DMS153 treated with DMSO at 0.1 percent for 48 hours (cell line): ENCODE measurements around the gene LHFPL4.
"Not testable (repeated sequence)": the region's sequence is repeated elsewhere in the genome, so short reads cannot be mapped to it uniquely, and the experiment has no call there.

ENCODE experiments used
- DNase-seq: peaks from one replicate; lab custom pipeline; 2025; ENCODE audit not compliant: unreplicated experiment; lab: John Stamatoyannopoulos, UW

The LHFPL4 gene

GRCh38 chr3:9542182-9542581 is 11.4 kb downstream of the LHFPL4 start:
- DNase-seq = no peak

GRCh38 chr3:9536212-9536611 is 17.4 kb downstream of the LHFPL4 start:
- no peak for DNase-seq

DNA sequence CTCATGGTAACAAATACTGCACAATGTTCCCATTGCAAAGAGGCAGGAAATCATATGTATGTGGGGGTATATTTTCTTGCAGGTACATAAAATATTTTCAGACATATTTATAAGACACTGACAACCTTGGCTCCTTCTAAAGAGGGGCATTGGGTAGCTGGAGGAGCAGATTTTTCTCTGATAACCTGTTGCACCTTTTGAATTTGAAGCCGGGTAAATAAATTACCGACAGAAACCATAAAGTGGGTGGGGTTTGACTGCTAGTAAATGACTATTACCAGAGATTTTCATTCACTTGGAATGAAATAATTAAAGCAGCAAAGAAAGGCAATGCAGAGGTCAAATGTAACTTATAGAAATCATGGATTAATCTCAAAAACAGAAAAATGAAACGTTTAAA is 19.2 kb downstream of the LHFPL4 start:
- no peak for DNase-seq

- DNase-seq = no peak
Measured at GRCh38 chr3:9525078-9525477, 28.5 kb downstream of the LHFPL4 start.

DNA sequence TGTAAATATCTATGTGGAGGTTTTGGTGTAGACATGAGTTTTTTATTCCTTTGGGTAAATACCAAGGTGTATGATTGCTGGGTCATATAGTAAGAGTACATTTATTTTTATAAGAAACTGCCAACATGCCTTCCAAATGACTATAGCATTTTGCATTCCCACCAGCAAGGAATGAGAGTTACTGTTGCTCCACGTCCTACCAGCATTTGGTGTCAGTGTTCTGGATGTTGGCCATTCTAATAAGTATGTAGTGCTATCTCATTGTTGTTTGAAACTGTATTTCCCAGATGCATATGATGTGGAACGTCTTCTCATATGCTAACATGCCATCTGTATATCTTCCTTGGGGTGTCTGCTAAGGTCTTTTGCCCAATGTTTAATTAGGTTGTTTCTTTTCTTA is 38.7 kb downstream of the LHFPL4 start:
- no peak for DNase-seq

GRCh38 chr3:9514306-9514705 is 39.3 kb downstream of the LHFPL4 start:
- no peak for DNase-seq

DNA sequence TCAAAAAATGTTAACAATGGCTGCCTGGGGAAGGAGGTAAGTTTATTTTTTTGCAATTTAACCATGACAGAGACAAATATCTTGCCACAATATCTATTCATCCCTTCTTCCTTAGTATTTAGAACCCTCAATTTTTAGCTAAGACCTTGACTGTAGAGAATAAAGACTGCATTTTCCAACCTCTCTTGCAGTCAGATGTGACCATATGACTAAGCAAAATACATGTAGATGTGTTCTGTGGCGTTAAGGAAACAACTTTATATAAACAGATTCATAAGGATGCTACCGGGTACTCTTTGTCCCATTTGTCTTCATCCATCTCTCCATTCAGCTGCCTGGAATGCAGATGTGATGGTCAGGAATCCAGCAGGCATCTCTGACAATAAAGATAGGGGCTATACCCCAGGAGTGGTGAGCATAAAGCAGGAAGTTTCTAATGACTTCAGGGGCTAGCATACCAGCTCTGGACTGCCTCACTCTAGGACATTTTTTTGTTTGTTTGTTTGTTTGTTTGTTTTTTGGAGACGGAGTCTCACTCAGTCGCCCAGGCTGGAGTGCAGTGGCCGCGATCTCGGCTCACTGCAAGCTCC is 41.1 kb downstream of the LHFPL4 start:
- DNase-seq = no peak

- no peak for DNase-seq
Measured at GRCh38 chr3:9508781-9509180, 44.8 kb downstream of the LHFPL4 start.

GRCh38 chr3:9507586-9508578 is 45.7 kb downstream of the LHFPL4 start:
- DNase-seq = no peak

DNA sequence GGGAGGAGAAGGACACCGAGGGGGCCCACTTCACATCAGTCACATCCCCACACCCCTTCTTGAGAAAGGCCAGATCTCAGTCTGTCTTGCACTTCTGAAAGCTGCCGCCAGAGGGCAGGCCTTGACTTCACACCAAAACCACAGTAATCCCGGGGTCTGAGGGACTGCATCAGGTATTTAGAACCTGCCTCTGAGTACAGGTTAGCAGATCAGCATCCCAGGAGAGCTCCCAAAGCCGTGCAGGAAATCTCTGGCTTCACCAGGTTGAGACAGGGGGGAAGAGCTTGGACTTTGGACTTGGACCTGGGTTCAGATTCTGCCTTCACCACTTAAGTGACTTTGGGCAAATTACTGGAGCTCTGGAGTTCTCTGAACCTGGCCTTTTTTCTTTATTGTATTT is 50.3 kb downstream of the LHFPL4 start:
- DNase-seq = no peak

DNA sequence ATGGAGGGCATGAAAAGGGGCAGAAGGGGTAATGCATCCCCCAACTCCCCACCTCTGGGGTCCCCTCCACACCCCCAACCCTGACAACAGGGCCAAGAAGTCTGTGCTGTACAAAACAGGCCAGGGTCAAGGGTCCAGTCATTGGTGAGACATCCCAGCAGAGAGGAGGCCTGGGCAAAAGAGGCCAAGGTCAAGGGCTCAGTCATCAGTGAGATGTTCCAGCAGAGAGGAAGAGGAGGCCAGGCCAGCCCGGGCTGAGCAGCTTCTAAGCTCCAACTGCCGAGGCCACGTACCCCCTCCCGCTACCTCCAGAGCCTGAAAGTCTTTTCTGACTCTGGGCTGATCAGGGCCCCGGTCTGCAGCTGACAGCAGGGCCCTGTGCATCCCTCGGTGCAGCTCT is 52.4 kb downstream of the LHFPL4 start:
- DNase-seq = no peak

GRCh38 chr3:9500108-9501050 is 53.2 kb downstream of the LHFPL4 start:
- DNase-seq = no peak

GRCh38 chr3:9499455-9500107 is 54.0 kb downstream of the LHFPL4 start:
- DNase-seq = no peak

- DNase-seq = no peak
Measured at GRCh38 chr3:9498781-9499180, 54.8 kb downstream of the LHFPL4 start.

DNA sequence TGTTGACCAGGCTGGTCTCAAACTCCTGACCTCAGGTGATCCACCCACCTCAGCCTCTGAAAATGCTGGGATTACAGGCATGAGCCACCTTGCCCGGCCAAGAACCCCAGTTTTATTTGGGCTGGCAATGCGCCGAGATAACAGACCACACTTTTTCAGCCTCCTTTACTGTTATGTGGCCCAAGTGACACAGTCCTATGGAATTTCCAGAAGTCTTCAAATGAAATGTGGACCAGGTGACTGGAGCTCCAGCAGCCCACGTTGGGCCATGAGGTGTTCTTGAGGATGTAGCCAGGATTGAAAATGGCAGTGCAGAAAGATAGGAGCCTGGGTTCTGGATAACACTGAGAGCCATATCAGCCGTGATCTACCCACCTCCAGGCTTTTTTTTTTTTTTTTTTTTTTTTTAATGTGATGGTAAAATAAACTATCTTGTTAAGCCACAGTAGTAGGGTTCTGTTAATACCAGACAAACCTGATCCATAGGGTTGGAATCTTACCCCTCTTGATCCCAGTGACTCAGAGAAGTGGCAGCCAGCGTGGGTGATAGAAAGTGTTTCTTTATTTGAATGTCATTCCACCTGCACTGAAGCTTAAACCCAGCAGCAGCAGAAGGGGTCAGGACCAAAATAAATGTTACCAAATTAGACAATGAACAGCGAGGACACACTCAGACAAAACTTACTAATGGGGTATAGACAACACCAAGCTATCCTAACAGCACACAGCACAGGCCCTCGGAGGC is 55.6 kb downstream of the LHFPL4 start:
- no peak for DNase-seq

DNA sequence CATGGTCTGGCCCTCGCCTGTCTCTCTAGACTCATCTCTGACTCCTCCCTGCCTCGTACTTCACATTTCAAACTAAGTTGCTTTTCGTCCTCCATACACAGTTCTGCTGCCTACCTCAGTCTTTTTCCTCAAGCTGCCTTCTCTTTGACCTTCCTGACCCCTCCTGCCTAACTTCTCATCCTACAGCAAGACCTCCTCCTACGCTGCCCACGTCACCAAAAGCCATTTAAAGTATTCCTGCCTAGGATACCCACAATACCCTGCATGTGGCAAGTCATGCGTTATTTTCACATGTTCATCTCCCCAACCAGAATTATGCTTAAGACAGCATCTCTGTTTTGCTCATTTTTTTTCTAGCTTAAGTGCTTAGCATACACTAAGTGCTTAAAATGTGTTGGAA is 56.7 kb downstream of the LHFPL4 start:
- DNase-seq = no peak

- DNase-seq = not testable (repeated sequence)
Measured at GRCh38 chr3:9494036-9494435, 59.6 kb downstream of the LHFPL4 start.

DNA sequence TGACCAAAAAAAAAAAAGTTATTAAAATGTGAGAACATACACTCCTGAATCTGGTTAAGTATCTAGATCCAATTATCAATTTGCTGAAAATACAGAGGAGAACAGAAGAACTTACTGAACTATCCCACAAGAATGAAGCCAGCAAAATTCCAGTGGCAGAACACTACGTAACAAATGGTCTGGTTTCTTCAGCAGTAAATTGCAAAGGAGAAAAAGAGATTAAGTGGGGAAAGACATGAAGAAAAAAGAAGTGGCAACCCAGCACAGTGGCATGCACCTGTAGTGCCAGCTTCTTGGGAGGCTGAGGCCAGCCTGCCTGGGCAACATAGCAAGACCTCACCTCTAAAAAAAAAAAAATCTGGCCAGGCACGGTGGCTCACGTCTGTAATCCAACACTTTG is 62.1 kb downstream of the LHFPL4 start:
- DNase-seq = no peak

- no peak for DNase-seq
Measured at GRCh38 chr3:9485248-9485647, 68.4 kb downstream of the LHFPL4 start.

GRCh38 chr3:9480265-9480664 is 73.4 kb downstream of the LHFPL4 start:
- DNase-seq = no peak
